Prostate gland (tissue), 2 donors: ENCODE measurements around the gene DOCK7. TPM values are rescaled to one million over a fixed set of nuclear protein-coding genes. Genes with fewer than 3 reads are reported as not detected.

Experiments used
- DNase-seq: peaks from one replicate; pipeline ENCODE4 v3.0.0-alpha.2; 2019; ENCODE audit warnings: low spot score
- H3K27ac ChIP-seq, 2 donors: fragments of 200-600 bp; sonication (generic); 2 replicates each; pipeline ENCODE4 v1.5.1; 2017 to 2019
- H3K27me3 ChIP-seq: fragments of 200-600 bp; sonication (generic); replicated peaks from 2 replicates; pipeline ENCODE4 v1.5.1; 2019; ENCODE audit not compliant: insufficient read depth
- H3K36me3 ChIP-seq, 2 donors: fragments of 200-600 bp; sonication (generic); 1 replicate in 1 of 2; 2 replicates in 1 of 2; pipeline versions ENCODE4 v1.5.1 to v1.8.1; 2017 to 2019
- H3K4me1 ChIP-seq: fragments of 200-600 bp; sonication (generic); replicated peaks from 2 replicates; pipeline ENCODE4 v1.5.1; 2019
- H3K4me3 ChIP-seq, 2 donors: fragments of 200-600 bp; sonication (generic); 2 replicates each; pipeline ENCODE4 v1.5.1; 2017 to 2019
- H3K9me3 ChIP-seq: fragments of 200-600 bp; sonication (generic); 2 replicates; pipeline ENCODE4 v1.5.1; 2017
- CTCF ChIP-seq, 4 experiments: fragments of 200-600 bp in 2 of 4; fragments of 450-650 bp in 2 of 4; sonication (generic) in 2 of 4; IDR thresholded peaks; 1 replicate in 3 of 4; 2 replicates in 1 of 4; pipeline ENCODE4 v1.5.1; 2016 to 2019; ENCODE audit warnings: antibody characterized with exemption in 4 of 4, mild to moderate bottlenecking in 2 of 4, moderate library complexity in 2 of 4
- POLR2A ChIP-seq: fragments of 450-650 bp; IDR thresholded peaks from one replicate; pipeline ENCODE4 v1.6.1; 2016; ENCODE audit warnings: antibody characterized with exemption, mild to moderate bottlenecking
- POLR2AphosphoS5 ChIP-seq: sonication (generic); formaldehyde crosslinking; IDR thresholded peaks from one replicate; pipeline ENCODE4 v1.6.1; 2017; ENCODE audit warnings: antibody characterized with exemption
- WGBS: methylation state at CpG from one replicate; pipeline ENCODE4 v1.1.5; 2018; 5-methylcytosine and 5-hydroxymethylcytosine counted together
- intact Hi-C: fragments of 100-400 bp; cut with DNase I; formaldehyde crosslinking; loops from one replicate; pipeline ENCODE4 v1.14.2; 2022
- total RNA-seq, 2 donors: library from RNA; depleted of rRNA; stranded (reverse); fragments of >200 nt; gene quantifications; one replicate each; pipeline ENCODE4 v1.1.0, GENCODE V29; 2016

The DOCK7 gene
- total RNA-seq, 2 donors from 2014 or later = 43.4 to 56.4 TPM

- intact Hi-C loops = loop anchor here (5.0 kb wide), 1 partner anchor 93 kb away; the partner anchor contains the start of gene ATG4C
- H3K9me3 ChIP-seq = no peaks in the 10 kb centered on the region
- no peak overlapping the region for H3K4me3 ChIP-seq
- peaks cover 6% of the 10 kb centered on the region for H3K4me1 ChIP-seq
- peak overlapping the region; percentile 48 for H3K27ac ChIP-seq
- TF ChIP-seq CTCF (IDR thresholded peaks at IDR 0.05) (no peak), POLR2A (no peak), POLR2AphosphoS5 (no peak)
- DNase-seq = no peak
- no peaks in the 10 kb centered on the region for H3K27me3 ChIP-seq
- WGBS = 68% methylated on average over 1 of the region's 1 CpG
- no peaks in the 10 kb centered on the region for H3K36me3 ChIP-seq
Observed at GRCh38 chr1:62689524-62689923, 1.3 kb upstream of the DOCK7 start.

DNA sequence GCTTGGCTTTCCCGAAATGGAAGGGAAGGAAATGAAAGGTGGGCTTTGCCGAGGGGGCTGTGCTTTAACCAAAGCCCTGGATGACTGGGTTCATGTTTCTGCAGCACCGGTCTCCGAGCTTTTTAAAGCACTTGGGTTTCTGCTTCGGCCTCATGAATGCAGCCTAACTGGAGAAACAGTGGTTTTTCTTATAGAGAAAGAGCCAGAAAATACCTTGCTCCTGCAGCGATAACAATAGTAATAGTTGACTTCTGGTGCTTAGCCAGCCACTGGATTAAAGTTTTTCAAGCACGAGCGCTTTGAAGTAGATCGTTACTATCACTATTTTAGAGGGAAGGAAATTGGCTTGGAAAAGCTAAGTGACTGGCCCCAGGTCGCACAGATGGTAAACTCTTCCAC is 500 bp upstream of the DOCK7 start:
- TF ChIP-seq CTCF (IDR thresholded peaks at IDR 0.05) = no peak
- TF ChIP-seq POLR2A = no peak
- TF ChIP-seq POLR2AphosphoS5 = no peak
- peaks cover 6% of the 10 kb centered on the region for H3K4me1 ChIP-seq
- H3K4me3 ChIP-seq = peak overlapping the region; percentile 89 to 91
- 0% methylated on average over 10 of the region's 10 CpGs for WGBS
- no peaks in the 10 kb centered on the region for H3K9me3 ChIP-seq
- no peaks in the 10 kb centered on the region for H3K36me3 ChIP-seq
- H3K27me3 ChIP-seq = no peaks in the 10 kb centered on the region
- H3K27ac ChIP-seq = peak overlapping the region; percentile 86 to 87
- intact Hi-C loops = loop anchor here (5.0 kb wide), 1 partner anchor 94 kb away; the partner anchor contains the start of gene ATG4C
- peak; percentile 10 for DNase-seq

- peak overlapping the region; percentile 86 to 87 for H3K27ac ChIP-seq
- H3K9me3 ChIP-seq = no peaks in the 10 kb centered on the region
- H3K27me3 ChIP-seq = no peaks in the 10 kb centered on the region
- H3K36me3 ChIP-seq = no peaks in the 10 kb centered on the region
- DNase-seq = peak; percentile 16
- peak overlapping the region; percentile 89 to 91 for H3K4me3 ChIP-seq
- intact Hi-C loops = loop anchor here (5.0 kb wide), 1 partner anchor 95 kb away; the partner anchor contains the start of gene ATG4C
- TF ChIP-seq POLR2A (no peak), POLR2AphosphoS5 (peak; percentile 15), CTCF (IDR thresholded peaks at IDR 0.05) (no peak)
- H3K4me1 ChIP-seq = peaks cover 6% of the 10 kb centered on the region
- 2% methylated on average over 33 of the region's 33 CpGs for WGBS
Observed at GRCh38 chr1:62687421-62687902, 724 bp downstream of the DOCK7 start.

DNA sequence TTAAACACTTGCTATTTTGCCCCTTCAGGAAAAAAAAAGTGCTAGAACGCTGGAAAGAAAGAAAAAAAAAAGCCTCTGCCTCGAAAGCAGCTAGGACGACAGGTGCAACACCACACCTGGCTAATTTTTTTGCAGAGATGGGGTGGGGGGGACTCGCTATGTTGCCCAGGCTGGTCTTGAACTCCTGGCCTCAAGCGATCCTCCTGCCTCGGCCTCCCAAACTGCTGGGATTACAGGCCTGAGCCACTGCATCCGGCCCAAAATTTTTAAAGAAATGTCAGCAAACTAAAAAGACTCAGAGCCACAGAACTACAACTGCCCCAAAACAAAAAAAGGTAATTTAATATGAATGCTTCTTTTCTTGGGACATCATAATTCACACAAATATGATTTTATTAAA is 1.4 kb downstream of the DOCK7 start:
- H3K9me3 ChIP-seq = no peaks in the 10 kb centered on the region
- no peaks in the 10 kb centered on the region for H3K36me3 ChIP-seq
- H3K27me3 ChIP-seq = no peaks in the 10 kb centered on the region
- 76% methylated on average over 7 of the region's 7 CpGs for WGBS
- H3K4me1 ChIP-seq = peaks cover 6% of the 10 kb centered on the region
- DNase-seq = no peak
- TF ChIP-seq POLR2A (no peak), CTCF (IDR thresholded peaks at IDR 0.05) (no peak), POLR2AphosphoS5 (no peak)
- intact Hi-C loops = loop anchor here (5.0 kb wide), 1 partner anchor 95 kb away; the partner anchor contains the start of gene ATG4C
- H3K4me3 ChIP-seq = peak overlapping the region in 1 of 2 donors; percentile 89
- H3K27ac ChIP-seq = peak overlapping the region in 1 of 2 donors; percentile 86

GRCh38 chr1:62685431-62685859 is 2.7 kb downstream of the DOCK7 start:
- intact Hi-C loops = loop anchor here (5.0 kb wide), 1 partner anchor 97 kb away; the partner anchor contains the start of gene ATG4C
- peaks cover 6% of the 10 kb centered on the region for H3K4me1 ChIP-seq
- TF ChIP-seq POLR2AphosphoS5 = no peak
- TF ChIP-seq POLR2A = no peak
- TF ChIP-seq CTCF (IDR thresholded peaks at IDR 0.05) = no peak

More at GRCh38 chr1:62685431-62685859, 2.7 kb downstream of the DOCK7 start:
- WGBS = 73% methylated on average over 3 of the region's 3 CpGs
- no peak overlapping the region for H3K27ac ChIP-seq
- H3K36me3 ChIP-seq = no peaks in the 10 kb centered on the region
- DNase-seq = no peak
- H3K9me3 ChIP-seq = no peaks in the 10 kb centered on the region
- no peak overlapping the region for H3K4me3 ChIP-seq
- H3K27me3 ChIP-seq = no peaks in the 10 kb centered on the region
